ENCODE measurements around the gene CXCL8. TPM values are rescaled to one million over a fixed set of nuclear protein-coding genes. Genes with fewer than 3 reads are reported as not detected.

CXCL8 gene
- total and polyA plus RNA-seq, 9 of the 15 experiments (the other 6 are each of a cell fraction or from before 2014, with no cell fraction given): 1.6 to 7.7 (median 3.3) TPM

DNA sequence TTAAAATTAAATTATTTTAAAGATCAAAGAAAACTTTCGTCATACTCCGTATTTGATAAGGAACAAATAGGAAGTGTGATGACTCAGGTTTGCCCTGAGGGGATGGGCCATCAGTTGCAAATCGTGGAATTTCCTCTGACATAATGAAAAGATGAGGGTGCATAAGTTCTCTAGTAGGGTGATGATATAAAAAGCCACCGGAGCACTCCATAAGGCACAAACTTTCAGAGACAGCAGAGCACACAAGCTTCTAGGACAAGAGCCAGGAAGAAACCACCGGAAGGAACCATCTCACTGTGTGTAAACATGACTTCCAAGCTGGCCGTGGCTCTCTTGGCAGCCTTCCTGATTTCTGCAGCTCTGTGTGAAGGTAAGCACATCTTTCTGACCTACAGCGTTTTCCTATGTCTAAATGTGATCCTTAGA, at the start of gene CXCL8 (continued):
- TF ChIP-seq HMGN3 (IDR thresholded peaks at IDR 0.05; ENCODE audit: borderline replicate concordance, extremely low read depth, insufficient read length, low read depth, low read length): no peak
- TF ChIP-seq ZNF143 (CRISPR knock-in tag; IDR thresholded peaks at IDR 0.05): no peak
- no peak for TF ChIP-seq ZNF197 (CRISPR knock-in tag; IDR thresholded peaks at IDR 0.05; ENCODE audit: low read depth)
- TF ChIP-seq FOSL1 (tag; conservative IDR thresholded peaks at IDR 0.05): peak; percentile 72
- TF ChIP-seq ZBTB43 (CRISPR knock-in tag; IDR thresholded peaks at IDR 0.05): no peak
- TF ChIP-seq FOXK2 (conservative IDR thresholded peaks at IDR 0.05 in 1 of 2, IDR thresholded peaks at IDR 0.05 in 1 of 2; ENCODE audit: low read depth in 2 of 2): peak; percentile 87 to 93
- TF ChIP-seq ZNF239 (CRISPR knock-in tag; IDR thresholded peaks at IDR 0.05): no peak
- TF ChIP-seq ZNF764 (CRISPR knock-in tag; IDR thresholded peaks at IDR 0.05; ENCODE audit: low read depth): no peak
- TF ChIP-seq, protein P1, sequence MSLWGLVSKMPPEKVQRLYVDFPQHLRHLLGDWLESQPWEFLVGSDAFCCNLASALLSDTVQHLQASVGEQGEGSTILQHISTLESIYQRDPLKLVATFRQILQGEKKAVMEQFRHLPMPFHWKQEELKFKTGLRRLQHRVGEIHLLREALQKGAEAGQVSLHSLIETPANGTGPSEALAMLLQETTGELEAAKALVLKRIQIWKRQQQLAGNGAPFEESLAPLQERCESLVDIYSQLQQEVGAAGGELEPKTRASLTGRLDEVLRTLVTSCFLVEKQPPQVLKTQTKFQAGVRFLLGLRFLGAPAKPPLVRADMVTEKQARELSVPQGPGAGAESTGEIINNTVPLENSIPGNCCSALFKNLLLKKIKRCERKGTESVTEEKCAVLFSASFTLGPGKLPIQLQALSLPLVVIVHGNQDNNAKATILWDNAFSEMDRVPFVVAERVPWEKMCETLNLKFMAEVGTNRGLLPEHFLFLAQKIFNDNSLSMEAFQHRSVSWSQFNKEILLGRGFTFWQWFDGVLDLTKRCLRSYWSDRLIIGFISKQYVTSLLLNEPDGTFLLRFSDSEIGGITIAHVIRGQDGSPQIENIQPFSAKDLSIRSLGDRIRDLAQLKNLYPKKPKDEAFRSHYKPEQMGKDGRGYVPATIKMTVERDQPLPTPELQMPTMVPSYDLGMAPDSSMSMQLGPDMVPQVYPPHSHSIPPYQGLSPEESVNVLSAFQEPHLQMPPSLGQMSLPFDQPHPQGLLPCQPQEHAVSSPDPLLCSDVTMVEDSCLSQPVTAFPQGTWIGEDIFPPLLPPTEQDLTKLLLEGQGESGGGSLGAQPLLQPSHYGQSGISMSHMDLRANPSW (CRISPR knock-in tag; IDR thresholded peaks at IDR 0.05): no peak
- no peak for TF ChIP-seq CAMTA2 (CRISPR knock-in tag; conservative IDR thresholded peaks at IDR 0.05)
- 0 out of 2 replicates have a peak, but pooled peaks have one; percentile 29 for TF ChIP-seq FOXM1 (IDR thresholded peaks at IDR 0.05; ENCODE audit: low read depth)
- no peak for TF ChIP-seq FOXM1 (CRISPR knock-in tag; IDR thresholded peaks at IDR 0.05; ENCODE audit: low read depth)
- no peak for TF ChIP-seq STAG1 (CRISPR knock-in tag; IDR thresholded peaks at IDR 0.05; ENCODE audit: borderline replicate concordance)
- no peak for TF ChIP-seq SPI1 (IDR thresholded peaks at IDR 0.05; ENCODE audit: borderline replicate concordance, low read depth, low read length)
- TF ChIP-seq ZNF444 (CRISPR knock-in tag; IDR thresholded peaks at IDR 0.05): no peak
- no peak for TF ChIP-seq SAFB (IDR thresholded peaks at IDR 0.05; ENCODE audit: borderline replicate concordance, low read depth, low read length)
- TF ChIP-seq PHF8 (IDR thresholded peaks at IDR 0.05; ENCODE audit: borderline replicate concordance, low read length): no peak
- TF ChIP-seq NCOR1 (IDR thresholded peaks at IDR 0.05): no peak
- TF ChIP-seq, protein P2, sequence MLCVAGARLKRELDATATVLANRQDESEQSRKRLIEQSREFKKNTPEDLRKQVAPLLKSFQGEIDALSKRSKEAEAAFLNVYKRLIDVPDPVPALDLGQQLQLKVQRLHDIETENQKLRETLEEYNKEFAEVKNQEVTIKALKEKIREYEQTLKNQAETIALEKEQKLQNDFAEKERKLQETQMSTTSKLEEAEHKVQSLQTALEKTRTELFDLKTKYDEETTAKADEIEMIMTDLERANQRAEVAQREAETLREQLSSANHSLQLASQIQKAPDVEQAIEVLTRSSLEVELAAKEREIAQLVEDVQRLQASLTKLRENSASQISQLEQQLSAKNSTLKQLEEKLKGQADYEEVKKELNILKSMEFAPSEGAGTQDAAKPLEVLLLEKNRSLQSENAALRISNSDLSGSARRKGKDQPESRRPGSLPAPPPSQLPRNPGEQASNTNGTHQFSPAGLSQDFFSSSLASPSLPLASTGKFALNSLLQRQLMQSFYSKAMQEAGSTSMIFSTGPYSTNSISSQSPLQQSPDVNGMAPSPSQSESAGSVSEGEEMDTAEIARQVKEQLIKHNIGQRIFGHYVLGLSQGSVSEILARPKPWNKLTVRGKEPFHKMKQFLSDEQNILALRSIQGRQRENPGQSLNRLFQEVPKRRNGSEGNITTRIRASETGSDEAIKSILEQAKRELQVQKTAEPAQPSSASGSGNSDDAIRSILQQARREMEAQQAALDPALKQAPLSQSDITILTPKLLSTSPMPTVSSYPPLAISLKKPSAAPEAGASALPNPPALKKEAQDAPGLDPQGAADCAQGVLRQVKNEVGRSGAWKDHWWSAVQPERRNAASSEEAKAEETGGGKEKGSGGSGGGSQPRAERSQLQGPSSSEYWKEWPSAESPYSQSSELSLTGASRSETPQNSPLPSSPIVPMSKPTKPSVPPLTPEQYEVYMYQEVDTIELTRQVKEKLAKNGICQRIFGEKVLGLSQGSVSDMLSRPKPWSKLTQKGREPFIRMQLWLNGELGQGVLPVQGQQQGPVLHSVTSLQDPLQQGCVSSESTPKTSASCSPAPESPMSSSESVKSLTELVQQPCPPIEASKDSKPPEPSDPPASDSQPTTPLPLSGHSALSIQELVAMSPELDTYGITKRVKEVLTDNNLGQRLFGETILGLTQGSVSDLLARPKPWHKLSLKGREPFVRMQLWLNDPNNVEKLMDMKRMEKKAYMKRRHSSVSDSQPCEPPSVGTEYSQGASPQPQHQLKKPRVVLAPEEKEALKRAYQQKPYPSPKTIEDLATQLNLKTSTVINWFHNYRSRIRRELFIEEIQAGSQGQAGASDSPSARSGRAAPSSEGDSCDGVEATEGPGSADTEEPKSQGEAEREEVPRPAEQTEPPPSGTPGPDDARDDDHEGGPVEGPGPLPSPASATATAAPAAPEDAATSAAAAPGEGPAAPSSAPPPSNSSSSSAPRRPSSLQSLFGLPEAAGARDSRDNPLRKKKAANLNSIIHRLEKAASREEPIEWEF (CRISPR knock-in tag; IDR thresholded peaks at IDR 0.05): no peak
- TF ChIP-seq TCFL5 (CRISPR knock-in tag; conservative IDR thresholded peaks at IDR 0.05): no peak
- no peak for TF ChIP-seq SNAPC5 (CRISPR knock-in tag; IDR thresholded peaks at IDR 0.05)
